Progenitor cell of endocrine pancreas (in vitro differentiated cells): ENCODE measurements around the gene PTOV1. TPM values are rescaled to one million over a fixed set of nuclear protein-coding genes. Genes with fewer than 3 reads are reported as not detected.
A peak's percentile ranks its signal among the peaks of the same experiment; 100 is the strongest.

Source experiments
- DNase-seq: peaks from one replicate; pipeline ENCODE4 v3.0.0; 2021; ENCODE audit warnings: low spot score; ENCODE audit not compliant: unreplicated experiment
- H3K27ac Mint-ChIP-seq: 2 replicates; pipeline ENCODE4 v1.8.0; 2021; ENCODE audit warnings: mild to moderate bottlenecking, moderate library complexity, mixed read lengths
- H3K27me3 Mint-ChIP-seq: 2 replicates; pipeline ENCODE4 v1.8.0; 2021; ENCODE audit warnings: mixed read lengths
- H3K36me3 Mint-ChIP-seq: 2 replicates; pipeline ENCODE4 v1.8.0; 2022; ENCODE audit warnings: mixed read lengths; ENCODE audit not compliant: insufficient read depth
- H3K4me1 Mint-ChIP-seq: 2 replicates; pipeline ENCODE4 v1.8.0; 2021; ENCODE audit warnings: low read depth, mixed read lengths
- H3K4me3 Mint-ChIP-seq: 2 replicates; pipeline ENCODE4 v1.8.0; 2021; ENCODE audit warnings: low read depth, mild to moderate bottlenecking, moderate library complexity, mixed read lengths
- H3K9me3 Mint-ChIP-seq: 2 replicates; pipeline ENCODE4 v1.8.0; 2021; ENCODE audit warnings: low read depth, mixed read lengths
- CTCF ChIP-seq: fragments of 200-600 bp; sonication (generic); IDR thresholded peaks from one replicate; pipeline ENCODE4 v1.5.0; 2021; ENCODE audit warnings: antibody characterized with exemption, mild to moderate bottlenecking; ENCODE audit not compliant: unreplicated experiment
- total RNA-seq: library from RNA; stranded (reverse); gene quantifications from 2 replicates; pipeline ENCODE4 v1.2.1, GENCODE V29; 2021

The PTOV1 gene
- total RNA-seq, 1 donor from 2014 or later, result 564 TPM

- peaks cover 26% of the 10 kb centered on the region for H3K4me1 Mint-ChIP-seq
- peak overlapping the region; percentile 87 for H3K4me3 Mint-ChIP-seq
- H3K9me3 Mint-ChIP-seq, result peaks cover 6% of the 10 kb centered on the region
- peaks cover 19% of the 10 kb centered on the region for H3K36me3 Mint-ChIP-seq
- no peaks in the 10 kb centered on the region for H3K27me3 Mint-ChIP-seq
- DNase-seq, result no peak
- no peak for TF ChIP-seq CTCF
- peak overlapping the region; percentile 98 for H3K27ac Mint-ChIP-seq
Observed at GRCh38 chr19:49850221-49850486, 805 bp upstream of the PTOV1 start.

- peak overlapping the region; percentile 84 for H3K4me3 Mint-ChIP-seq
- peak; percentile 43 for DNase-seq
- peak; percentile 9 for TF ChIP-seq CTCF
- H3K9me3 Mint-ChIP-seq, result peaks cover 6% of the 10 kb centered on the region
- H3K36me3 Mint-ChIP-seq, result peaks cover 18% of the 10 kb centered on the region
- H3K27ac Mint-ChIP-seq, result peak overlapping the region; percentile 85
- peaks cover 20% of the 10 kb centered on the region for H3K4me1 Mint-ChIP-seq
- H3K27me3 Mint-ChIP-seq, result no peaks in the 10 kb centered on the region
Observed at GRCh38 chr19:49851456-49852259, 699 bp downstream of the PTOV1 start.

GRCh38 chr19:49852631-49853126, 1.7 kb downstream of the PTOV1 start:
- Mint-ChIP-seq H3K36me3 (peaks cover 17% of the 10 kb centered on the region), H3K27ac (peak overlapping the region; percentile 85), H3K27me3 (no peaks in the 10 kb centered on the region)

GRCh38 chr19:49853852-49854377, 3.0 kb downstream of the PTOV1 start:
- peaks cover 6% of the 10 kb centered on the region for H3K9me3 Mint-ChIP-seq
- peak overlapping the region; percentile 38 for H3K4me3 Mint-ChIP-seq
- peaks cover 17% of the 10 kb centered on the region for H3K36me3 Mint-ChIP-seq
- peaks cover 20% of the 10 kb centered on the region for H3K4me1 Mint-ChIP-seq
- no peaks in the 10 kb centered on the region for H3K27me3 Mint-ChIP-seq
- no peak for TF ChIP-seq CTCF
- DNase-seq, result no peak
- H3K27ac Mint-ChIP-seq, result peak overlapping the region; percentile 59

More at GRCh38 chr19:49852631-49853126, 1.7 kb downstream of the PTOV1 start:
- Mint-ChIP-seq H3K4me3 (peak overlapping the region; percentile 84), H3K4me1 (peaks cover 20% of the 10 kb centered on the region), H3K9me3 (peaks cover 6% of the 10 kb centered on the region)
- no peak for TF ChIP-seq CTCF
- DNase-seq, result no peak

GRCh38 chr19:49854378-49855263, 3.7 kb downstream of the PTOV1 start:
- Mint-ChIP-seq H3K27me3 (no peaks in the 10 kb centered on the region), H3K27ac (no peak overlapping the region), H3K4me3 (no peak overlapping the region), H3K4me1 (peaks cover 20% of the 10 kb centered on the region), H3K9me3 (peaks cover 3% of the 10 kb centered on the region), H3K36me3 (peaks cover 14% of the 10 kb centered on the region)
- TF ChIP-seq CTCF, result no peak
- DNase-seq, result no peak
